ENCODE measurements around the gene C4BPA. TPM values are rescaled to one million over a fixed set of nuclear protein-coding genes. Genes with fewer than 3 reads are reported as not detected.

The C4BPA gene
- total and polyA plus RNA-seq, 4 donors: 49.5 to 1,527 (median 1,194) TPM

DNA sequence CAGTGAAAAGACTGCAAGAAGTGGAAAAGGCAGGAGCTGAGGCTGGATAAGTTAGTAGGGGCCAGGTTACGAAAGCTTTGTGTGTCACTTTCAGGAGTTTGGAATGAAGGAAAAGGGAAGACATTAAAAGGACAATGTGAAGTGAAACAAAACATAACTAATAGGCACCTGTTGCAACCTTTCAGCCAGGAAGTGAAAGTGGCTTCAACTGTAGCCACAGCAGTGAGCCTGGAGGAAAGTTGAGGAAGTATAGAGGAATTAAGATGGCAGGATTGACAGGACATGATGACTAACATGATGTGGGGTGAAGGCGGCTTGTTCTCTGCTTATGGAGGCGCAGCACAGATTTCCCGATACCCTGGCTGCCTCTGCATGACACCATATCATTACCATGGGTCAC lies 68.9 kb downstream of the C4BPA start:
- Histone ChIP-seq H3K27ac (ENCODE audit: low read depth in 1 of 2, low read length in 2 of 2) (no peak overlapping the region), H3K27me3 (ENCODE audit: control insufficient read depth in 4 of 4, insufficient read depth in 4 of 4, low read length in 3 of 4) (no peaks in the 10 kb centered on the region), H3K4me3 (ENCODE audit: low read depth in 1 of 3, low read length in 3 of 3) (no peak overlapping the region), H3K9ac (ENCODE audit: low read depth in 1 of 2, low read length in 2 of 2) (no peak overlapping the region), H3K4me1 (ENCODE audit: control insufficient read depth in 4 of 4, insufficient read depth in 4 of 4, low read length in 3 of 4) (no peaks in the 10 kb centered on the region), H3K36me3 (ENCODE audit: control insufficient read depth in 4 of 4, insufficient read depth in 3 of 4, low read depth in 1 of 4, low read length in 3 of 4) (no peaks in the 10 kb centered on the region), H3K9me3 (ENCODE audit: control insufficient read depth in 4 of 4, low read length in 3 of 4) (no peaks in the 10 kb centered on the region)
- WGBS: 96% methylated on average over 4 of the region's 4 CpGs
- TF ChIP-seq, protein P1, sequence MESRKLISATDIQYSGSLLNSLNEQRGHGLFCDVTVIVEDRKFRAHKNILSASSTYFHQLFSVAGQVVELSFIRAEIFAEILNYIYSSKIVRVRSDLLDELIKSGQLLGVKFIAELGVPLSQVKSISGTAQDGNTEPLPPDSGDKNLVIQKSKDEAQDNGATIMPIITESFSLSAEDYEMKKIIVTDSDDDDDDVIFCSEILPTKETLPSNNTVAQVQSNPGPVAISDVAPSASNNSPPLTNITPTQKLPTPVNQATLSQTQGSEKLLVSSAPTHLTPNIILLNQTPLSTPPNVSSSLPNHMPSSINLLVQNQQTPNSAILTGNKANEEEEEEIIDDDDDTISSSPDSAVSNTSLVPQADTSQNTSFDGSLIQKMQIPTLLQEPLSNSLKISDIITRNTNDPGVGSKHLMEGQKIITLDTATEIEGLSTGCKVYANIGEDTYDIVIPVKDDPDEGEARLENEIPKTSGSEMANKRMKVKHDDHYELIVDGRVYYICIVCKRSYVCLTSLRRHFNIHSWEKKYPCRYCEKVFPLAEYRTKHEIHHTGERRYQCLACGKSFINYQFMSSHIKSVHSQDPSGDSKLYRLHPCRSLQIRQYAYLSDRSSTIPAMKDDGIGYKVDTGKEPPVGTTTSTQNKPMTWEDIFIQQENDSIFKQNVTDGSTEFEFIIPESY (IDR thresholded peaks at IDR 0.05): no peak
- TF ChIP-seq JUND (IDR thresholded peaks at IDR 0.05) (no peak), YY1 (IDR thresholded peaks at IDR 0.05) (no peak), FOXA1 (IDR thresholded peaks at IDR 0.05) (no peak), EGR1 (IDR thresholded peaks at IDR 0.05; ENCODE audit: low read depth in 2 of 2) (no peak), GABPA (IDR thresholded peaks at IDR 0.05 in 1 of 2, conservative IDR thresholded peaks at IDR 0.05 in 1 of 2) (no peak), HNF4A (conservative IDR thresholded peaks at IDR 0.05) (no peak), RXRA (IDR thresholded peaks at IDR 0.05) (no peak), TAF1 (conservative IDR thresholded peaks at IDR 0.05) (no peak), RAD21 (IDR thresholded peaks at IDR 0.05) (no peak), SP1 (IDR thresholded peaks at IDR 0.05) (no peak), FOXA2 (IDR thresholded peaks at IDR 0.05) (no peak), NR2F2 (IDR thresholded peaks at IDR 0.05) (no peak), HNF4G (IDR thresholded peaks at IDR 0.05) (no peak)
- TF ChIP-seq, protein P2, sequence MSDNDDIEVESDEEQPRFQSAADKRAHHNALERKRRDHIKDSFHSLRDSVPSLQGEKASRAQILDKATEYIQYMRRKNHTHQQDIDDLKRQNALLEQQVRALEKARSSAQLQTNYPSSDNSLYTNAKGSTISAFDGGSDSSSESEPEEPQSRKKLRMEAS (IDR thresholded peaks at IDR 0.05): no peak
- TF ChIP-seq, protein P3, sequence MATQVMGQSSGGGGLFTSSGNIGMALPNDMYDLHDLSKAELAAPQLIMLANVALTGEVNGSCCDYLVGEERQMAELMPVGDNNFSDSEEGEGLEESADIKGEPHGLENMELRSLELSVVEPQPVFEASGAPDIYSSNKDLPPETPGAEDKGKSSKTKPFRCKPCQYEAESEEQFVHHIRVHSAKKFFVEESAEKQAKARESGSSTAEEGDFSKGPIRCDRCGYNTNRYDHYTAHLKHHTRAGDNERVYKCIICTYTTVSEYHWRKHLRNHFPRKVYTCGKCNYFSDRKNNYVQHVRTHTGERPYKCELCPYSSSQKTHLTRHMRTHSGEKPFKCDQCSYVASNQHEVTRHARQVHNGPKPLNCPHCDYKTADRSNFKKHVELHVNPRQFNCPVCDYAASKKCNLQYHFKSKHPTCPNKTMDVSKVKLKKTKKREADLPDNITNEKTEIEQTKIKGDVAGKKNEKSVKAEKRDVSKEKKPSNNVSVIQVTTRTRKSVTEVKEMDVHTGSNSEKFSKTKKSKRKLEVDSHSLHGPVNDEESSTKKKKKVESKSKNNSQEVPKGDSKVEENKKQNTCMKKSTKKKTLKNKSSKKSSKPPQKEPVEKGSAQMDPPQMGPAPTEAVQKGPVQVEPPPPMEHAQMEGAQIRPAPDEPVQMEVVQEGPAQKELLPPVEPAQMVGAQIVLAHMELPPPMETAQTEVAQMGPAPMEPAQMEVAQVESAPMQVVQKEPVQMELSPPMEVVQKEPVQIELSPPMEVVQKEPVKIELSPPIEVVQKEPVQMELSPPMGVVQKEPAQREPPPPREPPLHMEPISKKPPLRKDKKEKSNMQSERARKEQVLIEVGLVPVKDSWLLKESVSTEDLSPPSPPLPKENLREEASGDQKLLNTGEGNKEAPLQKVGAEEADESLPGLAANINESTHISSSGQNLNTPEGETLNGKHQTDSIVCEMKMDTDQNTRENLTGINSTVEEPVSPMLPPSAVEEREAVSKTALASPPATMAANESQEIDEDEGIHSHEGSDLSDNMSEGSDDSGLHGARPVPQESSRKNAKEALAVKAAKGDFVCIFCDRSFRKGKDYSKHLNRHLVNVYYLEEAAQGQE (IDR thresholded peaks at IDR 0.05): no peak
- TF ChIP-seq, protein P4, sequence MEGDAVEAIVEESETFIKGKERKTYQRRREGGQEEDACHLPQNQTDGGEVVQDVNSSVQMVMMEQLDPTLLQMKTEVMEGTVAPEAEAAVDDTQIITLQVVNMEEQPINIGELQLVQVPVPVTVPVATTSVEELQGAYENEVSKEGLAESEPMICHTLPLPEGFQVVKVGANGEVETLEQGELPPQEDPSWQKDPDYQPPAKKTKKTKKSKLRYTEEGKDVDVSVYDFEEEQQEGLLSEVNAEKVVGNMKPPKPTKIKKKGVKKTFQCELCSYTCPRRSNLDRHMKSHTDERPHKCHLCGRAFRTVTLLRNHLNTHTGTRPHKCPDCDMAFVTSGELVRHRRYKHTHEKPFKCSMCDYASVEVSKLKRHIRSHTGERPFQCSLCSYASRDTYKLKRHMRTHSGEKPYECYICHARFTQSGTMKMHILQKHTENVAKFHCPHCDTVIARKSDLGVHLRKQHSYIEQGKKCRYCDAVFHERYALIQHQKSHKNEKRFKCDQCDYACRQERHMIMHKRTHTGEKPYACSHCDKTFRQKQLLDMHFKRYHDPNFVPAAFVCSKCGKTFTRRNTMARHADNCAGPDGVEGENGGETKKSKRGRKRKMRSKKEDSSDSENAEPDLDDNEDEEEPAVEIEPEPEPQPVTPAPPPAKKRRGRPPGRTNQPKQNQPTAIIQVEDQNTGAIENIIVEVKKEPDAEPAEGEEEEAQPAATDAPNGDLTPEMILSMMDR (IDR thresholded peaks at IDR 0.05; ENCODE audit: low read depth, low read length, missing input control): no peak
- TF ChIP-seq, protein P5, sequence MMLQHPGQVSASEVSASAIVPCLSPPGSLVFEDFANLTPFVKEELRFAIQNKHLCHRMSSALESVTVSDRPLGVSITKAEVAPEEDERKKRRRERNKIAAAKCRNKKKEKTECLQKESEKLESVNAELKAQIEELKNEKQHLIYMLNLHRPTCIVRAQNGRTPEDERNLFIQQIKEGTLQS (IDR thresholded peaks at IDR 0.05): no peak
- DNase-seq (ENCODE audit: low spot score): no peak

All from liver (tissue), 9 donors.